Fibroblast of skin of abdomen (primary cell): Measurements from ENCODE around the gene ST6GALNAC1.
A peak's percentile ranks its signal among the peaks of the same experiment; 100 is the strongest.

Experiments
- DNase-seq: peaks from one replicate; pipeline ENCODE4 v3.0.0-alpha.2; 2013

ST6GALNAC1 gene

DNA sequence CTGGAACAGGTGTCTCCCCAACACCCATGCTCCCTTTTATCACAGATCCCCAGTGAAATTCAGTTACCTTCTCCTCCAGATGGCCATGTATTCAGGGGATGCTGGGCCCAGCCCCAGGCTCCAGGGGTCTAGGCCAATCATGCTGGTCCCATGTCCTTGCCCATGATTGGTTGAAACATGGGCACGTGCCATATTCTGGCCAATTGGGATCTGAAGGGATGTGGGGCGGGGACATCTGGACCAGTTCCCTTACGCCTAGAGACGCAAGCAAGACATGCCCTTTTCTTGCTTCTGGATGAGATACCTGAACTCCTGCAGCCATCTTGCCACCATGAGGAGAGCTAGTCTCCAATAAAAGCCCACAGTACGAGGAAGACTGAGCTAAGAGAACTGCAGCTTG, 31.0 kb upstream of the ST6GALNAC1 start:
- DNase-seq = no peak

DNA sequence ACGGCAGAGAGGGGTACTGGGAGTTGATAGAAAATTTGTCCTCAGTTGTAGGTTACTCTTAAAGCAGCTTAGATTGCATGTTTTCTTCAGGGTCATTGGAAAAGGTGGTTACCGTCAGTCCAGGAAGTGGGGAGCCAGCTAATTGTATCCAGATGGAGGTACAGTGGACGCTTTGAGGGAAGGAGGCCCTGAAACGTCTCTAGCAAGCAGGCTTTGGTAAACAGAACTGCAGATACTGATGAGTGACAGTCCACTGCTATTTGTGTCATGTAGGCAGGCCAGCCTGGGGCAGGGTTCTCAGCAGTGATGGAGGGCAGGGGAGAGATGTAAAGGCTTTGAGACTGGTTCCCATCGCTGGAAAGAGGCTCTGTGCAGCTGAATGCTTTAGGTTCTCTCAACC, 30.2 kb upstream of the ST6GALNAC1 start:
- DNase-seq = peak; percentile 57

- no peak for DNase-seq
Measured at GRCh38 chr17:76672892-76673291, 29.3 kb upstream of the ST6GALNAC1 start.

DNA sequence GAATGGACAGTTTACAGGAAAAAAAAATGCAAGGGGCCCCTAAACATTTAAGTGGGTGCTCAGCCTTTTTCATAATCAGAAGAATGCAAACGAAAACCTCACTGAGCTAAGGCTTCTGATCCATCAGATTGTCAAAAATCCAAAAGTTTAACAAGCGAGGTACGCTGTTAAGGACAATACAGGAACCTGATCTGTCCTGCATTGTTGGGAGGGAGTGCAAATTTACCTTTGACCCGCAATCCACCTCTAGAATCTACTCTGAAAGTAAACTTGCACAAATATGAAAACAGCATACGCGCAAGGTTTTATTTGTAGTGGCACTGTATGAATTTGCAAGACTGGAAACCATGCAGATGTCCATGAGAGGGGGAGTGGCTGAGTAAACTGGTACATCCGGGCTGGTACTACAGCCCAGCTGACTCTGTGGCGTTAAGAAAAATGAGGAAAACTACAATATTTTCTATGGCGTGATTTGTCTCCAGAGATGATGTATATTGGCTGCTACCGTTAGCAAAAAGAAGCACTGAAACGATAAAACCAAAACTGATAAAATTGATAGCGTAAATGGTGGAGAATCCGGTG, 28.8 kb upstream of the ST6GALNAC1 start:
- no peak for DNase-seq

- DNase-seq = no peak
Measured at GRCh38 chr17:76671912-76672262, 28.3 kb upstream of the ST6GALNAC1 start.

DNA sequence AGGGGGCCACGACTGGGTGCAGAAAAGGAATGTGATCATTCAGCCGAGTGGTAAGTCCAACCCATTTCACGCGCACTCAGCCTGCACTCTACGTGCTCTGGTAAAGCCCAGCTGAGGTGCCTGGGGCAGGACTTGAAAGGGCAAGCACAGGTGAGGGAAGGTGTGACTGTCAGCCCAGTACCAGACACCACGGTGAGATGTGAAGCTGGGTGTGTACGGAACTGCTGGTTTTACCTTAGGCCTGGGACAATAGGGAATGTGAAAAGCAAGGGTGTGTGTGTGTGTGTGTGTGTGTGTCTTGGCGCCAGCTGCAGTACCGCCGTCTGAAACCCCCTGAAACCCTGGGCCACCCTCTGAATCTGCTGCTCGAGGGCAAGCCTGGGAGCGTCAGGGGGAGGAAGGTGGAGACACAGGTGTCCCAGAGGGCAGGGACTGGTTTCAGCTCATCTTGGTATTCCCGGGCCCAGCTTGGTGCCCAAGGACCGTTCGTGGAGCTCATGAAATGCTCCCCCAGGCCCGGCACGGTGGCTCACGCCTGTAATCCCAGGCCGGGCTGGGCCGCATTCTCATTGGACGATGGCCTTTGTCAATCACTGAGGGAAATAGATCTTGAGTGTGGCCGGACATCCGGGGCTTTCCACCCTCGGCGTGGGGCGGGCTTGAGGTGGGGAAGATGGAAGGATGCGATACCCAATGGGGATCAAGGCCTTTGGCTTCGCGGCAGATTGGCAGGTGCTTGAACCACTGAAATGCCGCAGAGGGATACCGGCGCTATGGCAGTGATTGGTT, 27.8 kb upstream of the ST6GALNAC1 start:
- peak; percentile 100 for DNase-seq

DNA sequence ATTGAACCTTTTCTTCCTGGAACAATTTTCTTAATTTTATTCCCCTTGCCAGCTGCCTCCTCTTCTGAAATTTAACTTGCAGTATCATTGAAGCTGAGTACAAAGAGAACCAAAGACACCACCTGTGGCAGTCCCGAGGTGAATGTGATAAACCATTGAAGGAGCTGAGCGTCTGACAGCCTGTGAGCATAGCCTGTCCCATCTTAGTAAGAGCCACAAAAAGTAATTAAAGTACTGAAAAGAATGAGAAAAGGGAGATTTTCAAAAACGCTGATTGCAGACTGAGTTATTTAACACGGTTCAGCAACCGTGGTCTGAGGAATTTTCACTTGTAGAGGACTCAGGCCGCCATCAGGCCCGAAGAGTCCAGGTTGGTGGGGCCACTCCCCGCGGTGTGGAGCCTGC, 27.2 kb upstream of the ST6GALNAC1 start:
- DNase-seq = no peak

DNA sequence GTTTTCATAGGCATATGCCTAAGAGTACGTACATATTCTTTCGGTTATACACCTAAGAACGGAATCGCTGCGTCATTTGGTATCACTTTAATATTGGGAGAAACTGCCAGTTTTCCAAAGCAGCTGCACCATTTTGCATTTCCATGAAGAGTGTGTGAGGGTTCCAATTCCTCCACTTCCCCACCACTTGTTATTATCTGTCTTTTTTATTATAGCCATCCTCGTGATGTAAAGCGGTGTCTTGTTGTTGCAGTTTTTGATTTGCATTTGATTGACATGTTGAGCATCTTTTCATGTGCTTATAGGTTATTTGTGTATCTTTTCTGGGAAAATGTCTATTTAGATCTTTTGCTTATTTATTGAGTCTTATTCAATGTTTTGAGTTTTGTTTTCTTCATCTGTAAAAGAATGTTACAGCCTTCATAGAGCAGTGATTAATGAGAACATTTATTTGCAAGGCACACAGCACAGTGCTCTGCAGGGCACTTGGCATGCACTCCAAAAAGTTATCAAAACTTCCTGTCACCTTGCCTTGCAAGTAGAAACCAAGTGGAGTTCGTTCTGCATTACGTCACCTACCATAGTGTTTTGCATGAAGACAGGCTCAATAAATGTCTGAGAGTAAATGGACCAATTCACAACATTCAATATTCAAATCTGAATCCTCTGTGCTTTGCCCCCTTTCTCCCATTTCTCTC, 26.6 kb upstream of the ST6GALNAC1 start:
- no peak for DNase-seq

GRCh38 chr17:76667786-76668453, 24.4 kb upstream of the ST6GALNAC1 start:
- no peak for DNase-seq

GRCh38 chr17:76667491-76667755, 23.9 kb upstream of the ST6GALNAC1 start:
- DNase-seq = no peak

DNA sequence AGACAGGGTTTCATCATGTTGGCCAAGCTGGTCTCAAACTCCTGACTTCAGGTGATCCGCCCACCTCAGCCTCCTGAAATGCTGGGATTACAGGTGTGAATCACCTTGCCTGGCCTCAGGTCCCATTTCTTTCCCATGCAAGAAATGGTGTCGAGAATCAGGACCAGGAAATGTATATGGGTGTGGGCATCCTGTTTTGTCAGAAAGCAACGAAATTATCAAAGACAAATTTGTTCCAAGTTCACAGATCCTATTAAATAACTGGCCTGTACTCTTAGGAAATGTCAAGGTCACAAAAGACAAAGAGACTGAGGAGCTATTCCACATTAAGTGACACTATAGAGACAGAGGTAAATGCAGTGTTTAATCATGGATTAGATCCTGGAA, 17.1 kb upstream of the ST6GALNAC1 start:
- DNase-seq = no peak

DNA sequence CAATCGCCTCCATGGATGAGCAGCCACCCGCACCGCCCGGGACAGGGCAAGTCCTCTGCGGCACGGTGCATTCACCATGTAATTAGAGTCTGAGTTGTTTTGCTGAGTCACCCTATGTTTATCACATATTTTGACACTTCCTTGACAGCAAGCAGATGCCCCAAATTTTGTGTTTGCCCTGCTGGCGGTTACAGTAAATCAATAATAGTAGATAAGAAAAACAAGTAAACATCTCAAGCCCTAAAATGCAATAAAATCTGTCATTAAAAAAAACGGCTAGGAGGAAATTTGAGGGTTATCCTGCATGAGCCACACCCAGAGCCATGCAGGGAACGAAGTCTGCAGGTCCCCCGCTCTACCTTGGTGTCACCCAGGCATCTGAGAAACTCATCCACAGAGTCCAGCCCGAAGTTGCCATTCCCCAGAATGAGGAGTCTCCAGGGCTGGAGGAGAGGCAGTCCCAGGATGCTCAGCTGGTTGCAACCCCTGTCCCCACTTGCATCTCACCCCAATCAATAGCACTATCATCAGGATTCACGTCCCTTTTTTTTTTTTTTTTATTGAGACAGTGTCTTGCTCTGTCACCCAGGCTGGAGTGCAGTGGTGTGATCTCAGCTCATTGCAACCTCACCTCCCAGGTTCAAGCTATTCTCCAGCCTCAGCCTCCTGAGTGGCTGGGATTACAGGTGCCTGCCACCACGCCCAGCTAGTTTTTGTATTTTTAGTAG, 16.5 kb upstream of the ST6GALNAC1 start:
- DNase-seq = no peak

- DNase-seq = no peak
Measured at GRCh38 chr17:76658242-76658662, 14.7 kb upstream of the ST6GALNAC1 start.

DNA sequence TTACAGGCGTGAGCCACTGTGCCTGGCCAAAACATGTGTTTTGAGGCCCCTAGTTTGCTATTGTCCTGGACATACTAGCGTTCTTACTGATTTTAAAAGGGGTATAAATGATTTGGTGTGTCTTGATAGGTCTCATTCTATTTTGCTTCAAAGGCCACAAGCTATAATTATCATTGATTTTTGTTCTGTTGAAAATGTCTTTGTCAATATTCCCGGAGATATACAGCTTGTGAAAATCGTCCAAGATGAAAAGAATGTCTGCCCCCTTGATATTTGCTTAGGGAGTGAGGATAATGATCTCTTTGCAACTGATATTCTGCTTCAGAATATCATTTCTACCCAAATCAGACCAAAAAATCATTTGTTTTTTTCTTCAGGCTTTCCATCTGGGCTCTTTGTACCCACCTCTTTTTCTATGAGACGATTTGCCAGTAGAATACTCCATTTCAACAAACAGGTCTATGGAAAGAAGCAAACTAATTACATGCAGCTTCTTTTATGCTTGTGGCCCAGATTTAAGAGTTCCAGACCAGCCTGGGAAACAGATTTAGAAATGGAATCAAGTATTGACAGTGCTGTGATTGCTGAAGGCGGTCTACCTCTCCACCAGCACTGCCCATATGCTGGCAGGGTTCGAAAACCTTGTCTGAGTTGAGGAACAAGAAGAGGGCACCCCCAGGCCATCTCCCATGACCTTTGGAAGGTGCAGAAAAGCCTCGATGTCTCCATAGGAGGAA, 14.1 kb upstream of the ST6GALNAC1 start:
- no peak for DNase-seq

- DNase-seq = no peak
Measured at GRCh38 chr17:76654408-76654807, 10.9 kb upstream of the ST6GALNAC1 start.

- no peak for DNase-seq
Measured at GRCh38 chr17:76650504-76650903, 6.9 kb upstream of the ST6GALNAC1 start.

DNA sequence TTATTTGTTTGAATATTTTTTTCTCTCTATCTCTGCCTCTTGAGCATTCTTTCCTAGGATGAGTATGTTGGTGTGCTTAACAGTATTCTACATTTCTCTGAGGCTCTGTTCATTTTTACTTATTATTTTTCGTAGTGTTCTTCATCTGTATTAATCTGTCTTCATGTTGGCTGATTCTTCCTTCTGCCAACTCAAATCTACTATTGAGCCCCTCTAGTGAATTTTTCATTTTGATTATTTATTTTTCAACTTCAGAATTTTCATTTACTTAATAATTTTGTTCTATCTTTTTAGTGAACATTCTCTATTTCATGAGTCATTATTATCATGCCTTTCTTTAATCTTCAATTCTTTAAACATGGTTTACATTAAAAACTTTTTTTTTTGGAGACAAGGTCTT, 3.2 kb upstream of the ST6GALNAC1 start:
- DNase-seq = no peak

DNA sequence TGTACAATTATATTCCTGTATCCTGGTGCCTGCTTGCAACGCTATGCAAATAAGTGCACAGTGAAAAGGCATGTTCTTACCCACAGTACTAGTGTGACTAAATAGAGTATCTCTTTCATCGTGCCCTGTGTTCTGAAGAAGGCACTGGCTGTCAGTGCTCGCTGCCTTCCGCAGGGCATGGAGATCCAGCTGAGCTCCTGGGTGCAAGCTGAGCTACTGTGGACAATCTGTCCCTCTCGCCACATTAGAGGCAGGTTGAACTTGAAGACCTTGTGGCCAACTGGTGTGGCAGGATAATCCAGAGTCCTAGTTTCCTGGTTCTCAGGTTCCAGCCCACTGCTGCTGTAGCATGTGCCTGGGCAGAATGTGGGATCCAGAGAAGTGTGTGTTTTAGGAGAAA, 1.9 kb upstream of the ST6GALNAC1 start:
- no peak for DNase-seq

- no peak for DNase-seq
Measured at GRCh38 chr17:76644995-76645394, 1.4 kb upstream of the ST6GALNAC1 start.

GRCh38 chr17:76642994-76643393, 563 bp downstream of the ST6GALNAC1 start:
- no peak for DNase-seq

GRCh38 chr17:76642032-76642561, 1.5 kb downstream of the ST6GALNAC1 start:
- DNase-seq = no peak

DNA sequence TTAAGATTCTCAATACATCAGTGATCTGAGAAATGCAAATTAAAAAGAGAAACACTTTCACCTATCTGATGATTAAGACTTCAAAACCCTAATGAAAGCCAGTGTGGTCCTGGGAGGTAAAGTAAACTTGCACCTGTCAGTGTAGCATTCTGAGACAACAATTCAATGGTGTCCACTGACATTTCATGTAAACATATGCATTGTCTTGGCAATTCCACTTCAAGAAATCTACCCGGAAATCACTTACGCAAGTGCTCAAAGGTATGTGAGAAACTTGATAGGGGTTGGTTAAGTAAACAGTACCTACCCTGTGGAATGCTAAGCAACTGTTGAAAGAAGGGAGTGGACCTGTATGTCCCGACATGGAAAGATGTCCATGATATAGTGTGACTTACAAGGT, 2.1 kb downstream of the ST6GALNAC1 start:
- DNase-seq = no peak
